GM13976 (cell line): ENCODE results near the gene HGD.
"Not testable (repeated sequence)": the region's sequence is repeated elsewhere in the genome, so short reads cannot be mapped to it uniquely, and the experiment has no call there.

Source experiments
- DNase-seq: peaks from one replicate; pipeline ENCODE4 v3.0.0; 2012; ENCODE audit warnings: low spot score
- in situ Hi-C: fragments of 300-500 bp; cut with MboI; formaldehyde crosslinking; loops from one replicate; pipeline ENCODE4 v1.12.0; 2022; ENCODE audit warnings: low sequenced_read_pairs, mixed read lengths, inconsistent platforms; ENCODE audit not compliant: unreplicated experiment
- TF ChIP-seq, protein P1 (sequence below): IDR thresholded peaks from 2 replicates; pipeline ENCODE4 v1.5.1; 2012; ENCODE audit warnings: borderline replicate concordance, mild to moderate bottlenecking; ENCODE audit not compliant: insufficient read depth; ENCODE audit errors: extremely low read depth, missing control alignments, control extremely low read depth

The HGD gene

GRCh38 chr3:120625159-120625586, 56.9 kb downstream of the HGD start:
- in situ Hi-C loops = no loop called here
- TF ChIP-seq, protein P1, sequence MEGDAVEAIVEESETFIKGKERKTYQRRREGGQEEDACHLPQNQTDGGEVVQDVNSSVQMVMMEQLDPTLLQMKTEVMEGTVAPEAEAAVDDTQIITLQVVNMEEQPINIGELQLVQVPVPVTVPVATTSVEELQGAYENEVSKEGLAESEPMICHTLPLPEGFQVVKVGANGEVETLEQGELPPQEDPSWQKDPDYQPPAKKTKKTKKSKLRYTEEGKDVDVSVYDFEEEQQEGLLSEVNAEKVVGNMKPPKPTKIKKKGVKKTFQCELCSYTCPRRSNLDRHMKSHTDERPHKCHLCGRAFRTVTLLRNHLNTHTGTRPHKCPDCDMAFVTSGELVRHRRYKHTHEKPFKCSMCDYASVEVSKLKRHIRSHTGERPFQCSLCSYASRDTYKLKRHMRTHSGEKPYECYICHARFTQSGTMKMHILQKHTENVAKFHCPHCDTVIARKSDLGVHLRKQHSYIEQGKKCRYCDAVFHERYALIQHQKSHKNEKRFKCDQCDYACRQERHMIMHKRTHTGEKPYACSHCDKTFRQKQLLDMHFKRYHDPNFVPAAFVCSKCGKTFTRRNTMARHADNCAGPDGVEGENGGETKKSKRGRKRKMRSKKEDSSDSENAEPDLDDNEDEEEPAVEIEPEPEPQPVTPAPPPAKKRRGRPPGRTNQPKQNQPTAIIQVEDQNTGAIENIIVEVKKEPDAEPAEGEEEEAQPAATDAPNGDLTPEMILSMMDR = no peak
- no peak for DNase-seq

- in situ Hi-C loops = no loop called here
- TF ChIP-seq, protein P1 = no peak
- no peak for DNase-seq
Observed at GRCh38 chr3:120623727-120624093, 58.3 kb downstream of the HGD start.

GRCh38 chr3:120622870-120623726, 58.9 kb downstream of the HGD start:
- in situ Hi-C loops = no loop called here
- no peak for DNase-seq
- TF ChIP-seq, protein P1 = no peak

GRCh38 chr3:120622457-120622856, 59.6 kb downstream of the HGD start:
- TF ChIP-seq, protein P1 = no peak
- in situ Hi-C loops = no loop called here
- DNase-seq = no peak

GRCh38 chr3:120616745-120617144, 65.3 kb downstream of the HGD start:
- in situ Hi-C loops, DNase-seq: not testable (repeated sequence)

DNA sequence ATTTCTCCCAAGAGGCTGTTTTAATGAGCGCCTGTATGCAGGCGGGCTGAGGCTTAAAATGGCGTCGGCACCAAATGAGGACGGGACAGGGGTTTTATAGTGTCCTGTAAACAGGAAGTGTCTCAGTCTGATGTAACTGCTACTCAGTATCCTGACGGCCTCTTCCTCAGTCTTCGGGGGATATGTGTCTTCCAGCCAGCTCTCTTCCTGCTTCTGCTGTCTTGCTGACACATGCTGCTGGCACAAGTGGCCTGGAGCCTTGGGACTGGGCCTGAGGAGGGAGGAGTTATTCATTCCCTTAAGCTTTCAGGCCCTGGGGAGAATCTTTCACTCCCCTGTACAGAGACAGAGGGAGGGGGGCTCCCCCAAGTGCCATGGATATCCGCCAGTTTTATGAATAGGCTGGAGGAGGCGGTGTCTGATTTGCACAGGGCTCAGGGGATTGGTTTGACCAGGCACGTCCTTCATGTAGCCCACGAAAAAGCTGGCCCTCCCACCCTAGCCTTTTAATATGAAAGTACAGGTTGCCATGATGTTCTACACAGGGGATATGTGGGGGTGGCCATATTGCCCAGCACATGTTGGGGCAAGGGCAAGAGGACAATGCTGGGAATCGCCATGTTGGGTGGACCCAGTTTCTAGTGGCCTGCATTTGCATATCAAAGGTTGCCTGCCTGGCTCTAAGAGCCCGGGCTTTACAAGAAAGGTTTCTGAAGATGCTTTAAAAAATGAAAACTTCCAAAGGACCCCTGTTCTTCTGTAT, 66.0 kb downstream of the HGD start:
- TF ChIP-seq, protein P1 = no peak
- no peak for DNase-seq
- in situ Hi-C loops = no loop called here

GRCh38 chr3:120614765-120615164, 67.3 kb downstream of the HGD start:
- TF ChIP-seq, protein P1 = no peak
- DNase-seq = no peak
- in situ Hi-C loops = no loop called here
